Heart left ventricle (tissue), 13 donors: ENCODE measurements around the gene CTCF.

ENCODE experiments used
- POLR2A ChIP-seq, 2 donors: fragments of 450-650 bp; IDR thresholded peaks; one replicate each; pipeline ENCODE4 v1.6.1; 2017; ENCODE audit warnings: antibody characterized with exemption in 2 of 2, mild to moderate bottlenecking in 2 of 2, moderate library complexity in 2 of 2
- TF ChIP-seq, protein P1 (sequence below), 12 donors: fragments of 200-600 bp; sonication (generic) in 4 of 12; IDR thresholded peaks; one replicate each; pipeline versions ENCODE4 v1.5.0 to v1.8.0; 2018 to 2022; ENCODE audit warnings: antibody characterized with exemption in 12 of 12, mild to moderate bottlenecking in 5 of 12
- donor health status: ischemic (EF 13 %, LVEDD 7.1; RV severe dilation, severe dysfunction).
- donor health status: DM: no; HTN: yes; CAD: no.
- donor health status: DM: no; HTN: no; CAD: no.
- donor health status: ischemic (EF 25% LVEDD 6.9; RV normal size, moderate dysfunction).
- donor health status: ischemic (EF 25% LVEDD 5.7; RV mildly dilated, moderate dysfunction).
- donor health status: ischemic (EF 35%, LVEDD 5.7; RV mildly dilated, moderate dysfunction).
- donor health status: nonischemic (EF 11% LVEDD 7.7; RV severe dilation, severe dysfunction).
- donor health status: DM: yes; HTN: yes; CAD: no.
- donor health status: PGD.
- donor health status: ischemic (EF 29% LVEDD 5.4; RV normal size, mild dysfunction).
- donor health status: nonischemic (EF 23%, LVEDD 6.1; RV moderate dilation, normal function).

DNA sequence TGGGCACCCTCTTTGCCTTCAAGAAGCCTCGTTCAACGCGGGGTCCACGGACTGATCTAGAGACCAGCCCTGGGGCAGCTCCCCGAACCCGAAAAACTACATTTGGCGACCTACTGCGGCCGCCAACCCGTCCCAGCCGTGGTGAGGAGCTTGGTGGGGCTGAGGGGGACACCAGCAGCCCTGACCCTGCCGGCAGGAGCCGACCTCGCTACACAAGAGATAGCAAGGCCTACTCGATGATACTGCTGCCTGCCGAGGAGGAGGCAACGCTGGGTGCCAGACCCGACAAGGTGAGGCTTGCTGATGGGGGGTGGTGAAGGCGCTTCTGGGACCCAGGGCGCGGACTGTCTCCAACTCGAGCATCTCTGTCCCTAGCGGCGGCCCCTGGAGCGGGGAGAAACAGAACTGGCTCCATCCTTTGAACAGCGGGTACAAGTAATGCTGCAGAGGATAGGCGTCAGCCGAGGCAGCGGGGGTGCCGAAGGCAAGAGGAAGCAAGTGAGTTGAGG is 92.1 kb downstream of the CTCF start:
- TF ChIP-seq, protein P1, sequence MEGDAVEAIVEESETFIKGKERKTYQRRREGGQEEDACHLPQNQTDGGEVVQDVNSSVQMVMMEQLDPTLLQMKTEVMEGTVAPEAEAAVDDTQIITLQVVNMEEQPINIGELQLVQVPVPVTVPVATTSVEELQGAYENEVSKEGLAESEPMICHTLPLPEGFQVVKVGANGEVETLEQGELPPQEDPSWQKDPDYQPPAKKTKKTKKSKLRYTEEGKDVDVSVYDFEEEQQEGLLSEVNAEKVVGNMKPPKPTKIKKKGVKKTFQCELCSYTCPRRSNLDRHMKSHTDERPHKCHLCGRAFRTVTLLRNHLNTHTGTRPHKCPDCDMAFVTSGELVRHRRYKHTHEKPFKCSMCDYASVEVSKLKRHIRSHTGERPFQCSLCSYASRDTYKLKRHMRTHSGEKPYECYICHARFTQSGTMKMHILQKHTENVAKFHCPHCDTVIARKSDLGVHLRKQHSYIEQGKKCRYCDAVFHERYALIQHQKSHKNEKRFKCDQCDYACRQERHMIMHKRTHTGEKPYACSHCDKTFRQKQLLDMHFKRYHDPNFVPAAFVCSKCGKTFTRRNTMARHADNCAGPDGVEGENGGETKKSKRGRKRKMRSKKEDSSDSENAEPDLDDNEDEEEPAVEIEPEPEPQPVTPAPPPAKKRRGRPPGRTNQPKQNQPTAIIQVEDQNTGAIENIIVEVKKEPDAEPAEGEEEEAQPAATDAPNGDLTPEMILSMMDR (IDR thresholded peaks at IDR 0.05): no peak
- TF ChIP-seq POLR2A (IDR thresholded peaks at IDR 0.05): no peak
